ENCODE data around the gene SLC15A2.

DNA sequence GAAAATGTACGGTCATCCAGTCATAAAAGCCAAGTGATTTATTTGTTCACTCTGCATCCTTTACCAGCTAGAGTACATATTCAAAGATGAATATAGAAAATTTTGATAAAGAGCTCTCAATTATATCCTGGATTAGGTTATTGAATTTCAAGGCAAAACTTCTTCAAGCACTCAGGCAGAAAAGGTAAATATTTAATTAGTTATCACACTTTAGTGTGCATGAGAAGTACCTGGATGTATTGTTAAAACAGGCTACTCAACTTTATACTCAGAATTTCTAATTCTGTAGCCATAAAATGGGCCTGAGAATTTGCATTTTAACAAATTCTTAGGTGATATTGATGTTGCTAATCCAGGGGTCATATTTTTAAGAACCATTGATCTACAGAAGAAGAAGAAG is 82.5 kb downstream of the SLC15A2 start:
- TF ChIP-seq, protein P1, sequence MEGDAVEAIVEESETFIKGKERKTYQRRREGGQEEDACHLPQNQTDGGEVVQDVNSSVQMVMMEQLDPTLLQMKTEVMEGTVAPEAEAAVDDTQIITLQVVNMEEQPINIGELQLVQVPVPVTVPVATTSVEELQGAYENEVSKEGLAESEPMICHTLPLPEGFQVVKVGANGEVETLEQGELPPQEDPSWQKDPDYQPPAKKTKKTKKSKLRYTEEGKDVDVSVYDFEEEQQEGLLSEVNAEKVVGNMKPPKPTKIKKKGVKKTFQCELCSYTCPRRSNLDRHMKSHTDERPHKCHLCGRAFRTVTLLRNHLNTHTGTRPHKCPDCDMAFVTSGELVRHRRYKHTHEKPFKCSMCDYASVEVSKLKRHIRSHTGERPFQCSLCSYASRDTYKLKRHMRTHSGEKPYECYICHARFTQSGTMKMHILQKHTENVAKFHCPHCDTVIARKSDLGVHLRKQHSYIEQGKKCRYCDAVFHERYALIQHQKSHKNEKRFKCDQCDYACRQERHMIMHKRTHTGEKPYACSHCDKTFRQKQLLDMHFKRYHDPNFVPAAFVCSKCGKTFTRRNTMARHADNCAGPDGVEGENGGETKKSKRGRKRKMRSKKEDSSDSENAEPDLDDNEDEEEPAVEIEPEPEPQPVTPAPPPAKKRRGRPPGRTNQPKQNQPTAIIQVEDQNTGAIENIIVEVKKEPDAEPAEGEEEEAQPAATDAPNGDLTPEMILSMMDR (conservative IDR thresholded peaks at IDR 0.05; ENCODE audit: low read depth, low read length), result no peak
- TF ChIP-seq EZH2 (IDR thresholded peaks at IDR 0.05; ENCODE audit: borderline replicate concordance, low read depth, low read length, poor library complexity, severe bottlenecking), result no peak

All from A673 (cell line).